ENCODE measurements around the gene PBLD. TPM values are rescaled to one million over a fixed set of nuclear protein-coding genes. Genes with fewer than 3 reads are reported as not detected.

Gene PBLD
- polyA plus RNA-seq, 2 of the 4 experiments (the other 2 are of a cell fraction), result 1.8 to 4.2 TPM

DNA sequence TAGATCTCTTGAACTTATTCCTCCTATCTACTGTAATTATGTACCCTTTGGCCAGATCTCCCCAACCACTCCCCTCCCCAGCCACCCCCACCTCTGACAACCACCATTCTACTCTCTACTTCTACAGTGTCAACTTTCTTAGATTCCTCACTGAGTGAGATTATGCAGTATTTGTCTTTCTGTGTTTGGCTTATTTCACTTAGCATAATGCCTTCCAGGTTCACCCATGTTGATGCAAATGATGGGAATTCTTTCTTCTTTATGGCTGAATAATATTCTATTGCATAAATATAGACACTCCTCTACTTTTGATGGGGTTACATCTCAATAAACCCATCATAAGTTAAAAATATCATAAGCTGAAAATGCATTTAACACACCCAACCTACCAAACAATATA lies 22.2 kb downstream of the PBLD start:
- no peak for FAIRE-seq
- no peak for DNase-seq (ENCODE audit: low read depth in 1 of 2, low spot score in 1 of 2)
- CTCF ChIA-PET, result interaction anchor here (0.6 to 6.2 kb wide), 3 partner anchors 8 to 46 kb away, joined by 3 to 41 read pairs (median 4); no protein-coding TSS in a partner anchor
- POLR2A ChIA-PET, result no interaction called here
- Histone ChIP-seq H3K4me1 (peaks cover 24% of the 10 kb centered on the region), H3K9me3 (peaks cover under 1% of the 10 kb centered on the region; the same call in 2 of the 3 replicates), H3K4me2 (no peak overlapping the region), H3K27ac (no peak overlapping the region), H3K4me3 (no peak overlapping the region)
- no peak for ATAC-seq
- TF ChIP-seq TFCP2L1 (CRISPR knock-in tag; IDR thresholded peaks at IDR 0.05) (no peak), KDM5A (IDR thresholded peaks at IDR 0.05) (no peak), NR3C1 (IDR thresholded peaks at IDR 0.05) (no peak), MYC (IDR thresholded peaks at IDR 0.05; ENCODE audit: borderline replicate concordance, low read length) (no peak), RFX5 (IDR thresholded peaks at IDR 0.05) (no peak), CHD4 (IDR thresholded peaks at IDR 0.05; ENCODE audit: borderline replicate concordance) (no peak), MAZ (IDR thresholded peaks at IDR 0.05; ENCODE audit: borderline replicate concordance, low read depth, low read length) (no peak), SMC3 (IDR thresholded peaks at IDR 0.05) (no peak), ZFP36 (IDR thresholded peaks at IDR 0.05; ENCODE audit: borderline replicate concordance, partially characterized antibody) (no peak), NPAS2 (CRISPR knock-in tag; IDR thresholded peaks at IDR 0.05; ENCODE audit: borderline replicate concordance) (no peak), TP53 (CRISPR knock-in tag; IDR thresholded peaks at IDR 0.05) (no peak)
- TF ChIP-seq, protein P1, sequence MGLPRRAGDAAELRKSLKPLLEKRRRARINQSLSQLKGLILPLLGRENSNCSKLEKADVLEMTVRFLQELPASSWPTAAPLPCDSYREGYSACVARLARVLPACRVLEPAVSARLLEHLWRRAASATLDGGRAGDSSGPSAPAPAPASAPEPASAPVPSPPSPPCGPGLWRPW (IDR thresholded peaks at IDR 0.05), result no peak
- TF ChIP-seq, protein P2, sequence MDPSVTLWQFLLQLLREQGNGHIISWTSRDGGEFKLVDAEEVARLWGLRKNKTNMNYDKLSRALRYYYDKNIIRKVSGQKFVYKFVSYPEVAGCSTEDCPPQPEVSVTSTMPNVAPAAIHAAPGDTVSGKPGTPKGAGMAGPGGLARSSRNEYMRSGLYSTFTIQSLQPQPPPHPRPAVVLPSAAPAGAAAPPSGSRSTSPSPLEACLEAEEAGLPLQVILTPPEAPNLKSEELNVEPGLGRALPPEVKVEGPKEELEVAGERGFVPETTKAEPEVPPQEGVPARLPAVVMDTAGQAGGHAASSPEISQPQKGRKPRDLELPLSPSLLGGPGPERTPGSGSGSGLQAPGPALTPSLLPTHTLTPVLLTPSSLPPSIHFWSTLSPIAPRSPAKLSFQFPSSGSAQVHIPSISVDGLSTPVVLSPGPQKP (IDR thresholded peaks at IDR 0.05; ENCODE audit: low read depth, low read length), result no peak

DNA sequence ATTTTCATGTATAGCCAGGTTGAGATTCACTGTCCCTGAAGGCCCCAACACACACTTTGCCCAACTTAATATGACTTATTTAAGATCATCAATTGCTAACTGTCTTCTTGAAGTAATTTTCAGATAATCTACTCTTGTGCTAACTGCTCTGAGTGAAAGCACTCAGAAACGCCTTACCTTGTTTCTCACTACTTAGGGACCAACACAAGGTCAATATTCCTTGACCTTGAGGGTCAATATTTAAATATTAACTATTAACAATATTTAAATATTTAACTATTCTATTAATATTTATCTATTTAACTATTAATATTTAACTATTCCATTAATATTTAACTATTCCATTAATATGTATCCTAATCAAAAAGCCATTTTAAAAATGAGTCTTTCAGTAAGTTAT lies 26.9 kb downstream of the PBLD start:
- TF ChIP-seq, protein P3, sequence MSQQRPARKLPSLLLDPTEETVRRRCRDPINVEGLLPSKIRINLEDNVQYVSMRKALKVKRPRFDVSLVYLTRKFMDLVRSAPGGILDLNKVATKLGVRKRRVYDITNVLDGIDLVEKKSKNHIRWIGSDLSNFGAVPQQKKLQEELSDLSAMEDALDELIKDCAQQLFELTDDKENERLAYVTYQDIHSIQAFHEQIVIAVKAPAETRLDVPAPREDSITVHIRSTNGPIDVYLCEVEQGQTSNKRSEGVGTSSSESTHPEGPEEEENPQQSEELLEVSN (IDR thresholded peaks at IDR 0.05; ENCODE audit: borderline replicate concordance, low read depth), result no peak
- Histone ChIP-seq H3K27ac (no peak overlapping the region), H3K9me3 (no peaks in the 10 kb centered on the region), H3K4me1 (peaks cover 41% of the 10 kb centered on the region), H3K4me3 (no peak overlapping the region), H3K4me2 (peak overlapping the region; percentile 76)
- DNase-seq (ENCODE audit: low read depth in 1 of 2, low spot score in 1 of 2), result no peak
- 0% methylated on average over 1 of the region's 1 CpG for WGBS (ENCODE audit: missing lambda C conversion rate)
- FAIRE-seq, result no peak
- ATAC-seq, result no peak
- POLR2A ChIA-PET, result no interaction called here
- CTCF ChIA-PET, result interaction anchor here (0.6 to 1.6 kb wide), 3 partner anchors 24 to 150 kb away, joined by 3 to 4 read pairs (median 4); no protein-coding TSS in a partner anchor

DNA sequence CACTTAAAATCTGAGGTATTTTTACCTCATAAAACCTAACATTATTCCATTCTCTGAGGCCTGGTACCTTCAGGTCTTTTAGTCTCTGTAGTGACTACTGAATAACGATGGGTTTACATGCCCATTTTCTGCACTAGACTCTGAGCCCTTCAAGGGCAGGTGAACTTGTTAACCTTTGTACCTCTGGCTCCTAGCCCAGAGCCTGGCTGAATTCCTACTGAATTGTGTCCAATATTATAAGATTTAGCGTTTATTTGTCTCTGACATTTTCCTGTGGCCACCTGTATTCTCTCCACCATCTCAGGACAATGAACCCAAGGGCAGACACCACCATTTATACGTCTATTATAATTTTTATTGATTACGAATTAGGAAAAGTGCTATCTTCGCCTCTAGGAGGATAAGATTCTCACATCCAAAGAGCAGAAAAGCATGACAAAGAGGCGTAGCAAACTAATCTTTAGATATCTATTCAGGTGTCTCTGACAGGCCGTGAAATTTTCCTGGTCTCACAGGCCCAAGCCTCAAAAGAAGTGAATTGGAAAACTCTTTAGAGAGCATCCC lies 28.8 kb downstream of the PBLD start:
- Histone ChIP-seq H3K4me3 (no peak overlapping the region), H3K4me2 (peak overlapping the region; percentile 44; the same call in 2 of the 3 replicates), H3K4me1 (peaks cover 40% of the 10 kb centered on the region), H3K27ac (no peak overlapping the region), H3K9me3 (no peaks in the 10 kb centered on the region)
- POLR2A ChIA-PET, result no interaction called here
- no peak for FAIRE-seq
- no peak for ATAC-seq
- CTCF ChIA-PET, result interaction anchor here (0.7 to 5.1 kb wide), 8 partner anchors 9 to 449 kb away, joined by 3 to 72 read pairs (median 6); partner anchors contain the start of gene RUFY2
- WGBS (ENCODE audit: missing lambda C conversion rate), result 48% methylated on average over 7 of the region's 7 CpGs
- no peak for DNase-seq (ENCODE audit: low read depth in 1 of 2, low spot score in 1 of 2)
- TF ChIP-seq, protein P4, sequence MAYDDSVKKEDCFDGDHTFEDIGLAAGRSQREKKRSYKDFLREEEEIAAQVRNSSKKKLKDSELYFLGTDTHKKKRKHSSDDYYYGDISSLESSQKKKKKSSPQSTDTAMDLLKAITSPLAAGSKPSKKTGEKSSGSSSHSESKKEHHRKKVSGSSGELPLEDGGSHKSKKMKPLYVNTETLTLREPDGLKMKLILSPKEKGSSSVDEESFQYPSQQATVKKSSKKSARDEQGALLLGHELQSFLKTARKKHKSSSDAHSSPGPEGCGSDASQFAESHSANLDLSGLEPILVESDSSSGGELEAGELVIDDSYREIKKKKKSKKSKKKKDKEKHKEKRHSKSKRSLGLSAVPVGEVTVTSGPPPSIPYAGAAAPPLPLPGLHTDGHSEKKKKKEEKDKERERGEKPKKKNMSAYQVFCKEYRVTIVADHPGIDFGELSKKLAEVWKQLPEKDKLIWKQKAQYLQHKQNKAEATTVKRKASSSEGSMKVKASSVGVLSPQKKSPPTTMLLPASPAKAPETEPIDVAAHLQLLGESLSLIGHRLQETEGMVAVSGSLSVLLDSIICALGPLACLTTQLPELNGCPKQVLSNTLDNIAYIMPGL (CRISPR knock-in tag; IDR thresholded peaks at IDR 0.05; ENCODE audit: borderline replicate concordance), result no peak
- TF ChIP-seq FOSB (CRISPR knock-in tag; IDR thresholded peaks at IDR 0.05), result no peak
- no peak for TF ChIP-seq HDAC2 (IDR thresholded peaks at IDR 0.05)
- TF ChIP-seq, protein P5, sequence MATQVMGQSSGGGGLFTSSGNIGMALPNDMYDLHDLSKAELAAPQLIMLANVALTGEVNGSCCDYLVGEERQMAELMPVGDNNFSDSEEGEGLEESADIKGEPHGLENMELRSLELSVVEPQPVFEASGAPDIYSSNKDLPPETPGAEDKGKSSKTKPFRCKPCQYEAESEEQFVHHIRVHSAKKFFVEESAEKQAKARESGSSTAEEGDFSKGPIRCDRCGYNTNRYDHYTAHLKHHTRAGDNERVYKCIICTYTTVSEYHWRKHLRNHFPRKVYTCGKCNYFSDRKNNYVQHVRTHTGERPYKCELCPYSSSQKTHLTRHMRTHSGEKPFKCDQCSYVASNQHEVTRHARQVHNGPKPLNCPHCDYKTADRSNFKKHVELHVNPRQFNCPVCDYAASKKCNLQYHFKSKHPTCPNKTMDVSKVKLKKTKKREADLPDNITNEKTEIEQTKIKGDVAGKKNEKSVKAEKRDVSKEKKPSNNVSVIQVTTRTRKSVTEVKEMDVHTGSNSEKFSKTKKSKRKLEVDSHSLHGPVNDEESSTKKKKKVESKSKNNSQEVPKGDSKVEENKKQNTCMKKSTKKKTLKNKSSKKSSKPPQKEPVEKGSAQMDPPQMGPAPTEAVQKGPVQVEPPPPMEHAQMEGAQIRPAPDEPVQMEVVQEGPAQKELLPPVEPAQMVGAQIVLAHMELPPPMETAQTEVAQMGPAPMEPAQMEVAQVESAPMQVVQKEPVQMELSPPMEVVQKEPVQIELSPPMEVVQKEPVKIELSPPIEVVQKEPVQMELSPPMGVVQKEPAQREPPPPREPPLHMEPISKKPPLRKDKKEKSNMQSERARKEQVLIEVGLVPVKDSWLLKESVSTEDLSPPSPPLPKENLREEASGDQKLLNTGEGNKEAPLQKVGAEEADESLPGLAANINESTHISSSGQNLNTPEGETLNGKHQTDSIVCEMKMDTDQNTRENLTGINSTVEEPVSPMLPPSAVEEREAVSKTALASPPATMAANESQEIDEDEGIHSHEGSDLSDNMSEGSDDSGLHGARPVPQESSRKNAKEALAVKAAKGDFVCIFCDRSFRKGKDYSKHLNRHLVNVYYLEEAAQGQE (IDR thresholded peaks at IDR 0.05), result no peak
- no peak for TF ChIP-seq CBX2 (IDR thresholded peaks at IDR 0.05; ENCODE audit: borderline replicate concordance, low read depth)
- TF ChIP-seq, protein P6, sequence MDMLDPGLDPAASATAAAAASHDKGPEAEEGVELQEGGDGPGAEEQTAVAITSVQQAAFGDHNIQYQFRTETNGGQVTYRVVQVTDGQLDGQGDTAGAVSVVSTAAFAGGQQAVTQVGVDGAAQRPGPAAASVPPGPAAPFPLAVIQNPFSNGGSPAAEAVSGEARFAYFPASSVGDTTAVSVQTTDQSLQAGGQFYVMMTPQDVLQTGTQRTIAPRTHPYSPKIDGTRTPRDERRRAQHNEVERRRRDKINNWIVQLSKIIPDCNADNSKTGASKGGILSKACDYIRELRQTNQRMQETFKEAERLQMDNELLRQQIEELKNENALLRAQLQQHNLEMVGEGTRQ (IDR thresholded peaks at IDR 0.05), result no peak
- no peak for TF ChIP-seq FOXS1 (CRISPR knock-in tag; IDR thresholded peaks at IDR 0.05)
- no peak for TF ChIP-seq HEYL (CRISPR knock-in tag; IDR thresholded peaks at IDR 0.05)
- TF ChIP-seq, protein P1 (IDR thresholded peaks at IDR 0.05), result no peak
- no peak for TF ChIP-seq TP53 (CRISPR knock-in tag; IDR thresholded peaks at IDR 0.05)
- TF ChIP-seq RAD21 (conservative IDR thresholded peaks at IDR 0.05 in 1 of 2, IDR thresholded peaks at IDR 0.05 in 1 of 2), result no peak
- no peak for TF ChIP-seq ESRRA (IDR thresholded peaks at IDR 0.05; ENCODE audit: borderline replicate concordance, low read length)
- TF ChIP-seq CEBPB (IDR thresholded peaks at IDR 0.05), result no peak

Measured in A549 (cell line).